Measurements from ENCODE around the gene RREB1. TPM values are rescaled to one million over a fixed set of nuclear protein-coding genes. Genes with fewer than 3 reads are reported as not detected.
A peak's percentile ranks its signal among the peaks of the same experiment; 100 is the strongest.

Gene RREB1
- total RNA-seq, 1 donor from 2014 or later, result 57.6 TPM

- no peak for DNase-seq (ENCODE audit: low spot score)
- Mint-ChIP-seq H3K4me1 (ENCODE audit: unreplicated experiment) (peaks cover 17% of the 10 kb centered on the region), H3K4me3 (ENCODE audit: unreplicated experiment) (no peak overlapping the region), H3K27ac (ENCODE audit: unreplicated experiment) (peak overlapping the region; percentile 57), H3K27me3 (ENCODE audit: unreplicated experiment) (peaks cover 7% of the 10 kb centered on the region), H3K9me3 (ENCODE audit: unreplicated experiment) (no peaks in the 10 kb centered on the region), H3K36me3 (ENCODE audit: low read depth, unreplicated experiment) (peaks cover 3% of the 10 kb centered on the region)
- TF ChIP-seq CTCF (IDR thresholded peaks at IDR 0.05; ENCODE audit: unreplicated experiment), result no peak
Measured at GRCh38 chr6:7132398-7133035, 24.8 kb downstream of the RREB1 start.

- H3K27me3 Mint-ChIP-seq (ENCODE audit: unreplicated experiment), result peaks cover 2% of the 10 kb centered on the region
- no peak for DNase-seq (ENCODE audit: low spot score)
- peaks cover 18% of the 10 kb centered on the region for H3K4me1 Mint-ChIP-seq (ENCODE audit: unreplicated experiment)
- no peak overlapping the region for H3K4me3 Mint-ChIP-seq (ENCODE audit: unreplicated experiment)
- no peak for TF ChIP-seq CTCF (IDR thresholded peaks at IDR 0.05; ENCODE audit: unreplicated experiment)
- H3K9me3 Mint-ChIP-seq (ENCODE audit: unreplicated experiment), result no peaks in the 10 kb centered on the region
- H3K36me3 Mint-ChIP-seq (ENCODE audit: low read depth, unreplicated experiment), result no peaks in the 10 kb centered on the region
- no peak overlapping the region for H3K27ac Mint-ChIP-seq (ENCODE audit: unreplicated experiment)
Measured at GRCh38 chr6:7134999-7135745, 27.4 kb downstream of the RREB1 start.

- TF ChIP-seq CTCF (IDR thresholded peaks at IDR 0.05; ENCODE audit: unreplicated experiment), result no peak
- Mint-ChIP-seq H3K27ac (ENCODE audit: unreplicated experiment) (no peak overlapping the region), H3K4me1 (ENCODE audit: unreplicated experiment) (peaks cover 21% of the 10 kb centered on the region), H3K9me3 (ENCODE audit: unreplicated experiment) (no peaks in the 10 kb centered on the region), H3K36me3 (ENCODE audit: low read depth, unreplicated experiment) (no peaks in the 10 kb centered on the region), H3K4me3 (ENCODE audit: unreplicated experiment) (no peak overlapping the region), H3K27me3 (ENCODE audit: unreplicated experiment) (peaks cover 2% of the 10 kb centered on the region)
- DNase-seq (ENCODE audit: low spot score), result no peak
Measured at GRCh38 chr6:7135755-7136154, 28.0 kb downstream of the RREB1 start.

- no peak for DNase-seq (ENCODE audit: low spot score)
- Mint-ChIP-seq H3K27ac (ENCODE audit: unreplicated experiment) (no peak overlapping the region), H3K4me3 (ENCODE audit: unreplicated experiment) (no peak overlapping the region), H3K9me3 (ENCODE audit: unreplicated experiment) (no peaks in the 10 kb centered on the region), H3K36me3 (ENCODE audit: low read depth, unreplicated experiment) (no peaks in the 10 kb centered on the region), H3K4me1 (ENCODE audit: unreplicated experiment) (peaks cover 24% of the 10 kb centered on the region), H3K27me3 (ENCODE audit: unreplicated experiment) (peaks cover 2% of the 10 kb centered on the region)
- TF ChIP-seq CTCF (IDR thresholded peaks at IDR 0.05; ENCODE audit: unreplicated experiment), result no peak
Measured at GRCh38 chr6:7136859-7137334, 29.1 kb downstream of the RREB1 start.

Measured in endothelial cell (in vitro differentiated cells).